SK-N-SH (cell line): ENCODE results near the gene NANOS1. TPM values are rescaled to one million over a fixed set of nuclear protein-coding genes. Genes with fewer than 3 reads are reported as not detected.

ENCODE experiments used
- CTCF ChIA-PET: fragments of 300-600, 350-600 bp; formaldehyde crosslinking; extraction: SDS; loops from one replicate; lab custom pipeline; 2021; lab: Yijun Ruan, JAX
- POLR2A ChIA-PET: fragments of 350-600 bp; sonication (Branson Sonifier 250); formaldehyde crosslinking; extraction: SDS; loops from one replicate; lab custom pipeline; 2020; ENCODE audit warnings: antibody characterized with exemption, inconsistent platforms; lab: Yijun Ruan, JAX
- DNase-seq: peaks from one replicate; pipeline ENCODE4 v3.0.0; 2012
- H2AFZ ChIP-seq: fragments of 200-600 bp; sonication (generic); 2 replicates; pipeline ENCODE4 v1.8.1; 2016; ENCODE audit warnings: antibody characterized with exemption, mild to moderate bottlenecking, low read depth
- H3F3A ChIP-seq: fragments of 200-600 bp; sonication (generic); replicated peaks from 2 replicates; pipeline ENCODE3; 2016; ENCODE audit warnings: antibody characterized with exemption, mild to moderate bottlenecking; ENCODE audit not compliant: insufficient read depth
- H3K27ac ChIP-seq, 2 experiments: fragments of 200-500 bp in 1 of 2; fragments of 200-600 bp in 1 of 2; sonication (Bioruptor generic) in 1 of 2; sonication (generic), shearing (Covaris generic) in 1 of 2; 2 replicates each; pipeline versions ENCODE4 v1.5.1 to v1.6.1; 2014 to 2016; ENCODE audit warnings: low read depth in 2 of 2, inconsistent platforms in 1 of 2, low read length in 1 of 2, mild to moderate bottlenecking in 1 of 2, mixed read lengths in 1 of 2
- H3K27me3 ChIP-seq: fragments of 200-600 bp; sonication (generic), shearing (Covaris generic); 2 replicates; pipeline ENCODE4 v1.6.1; 2016; ENCODE audit warnings: mixed run types; ENCODE audit not compliant: insufficient read depth
- H3K36me3 ChIP-seq, 2 experiments: fragments of 200-500 bp in 1 of 2; fragments of 200-600 bp in 1 of 2; sonication (Bioruptor generic) in 1 of 2; sonication (generic) in 1 of 2; replicated peaks in 1 of 2; 2 replicates each; pipeline versions ENCODE3 to v1.5.1; 2014 to 2016; ENCODE audit warnings: low read length in 1 of 2, mild to moderate bottlenecking in 1 of 2; ENCODE audit not compliant: insufficient read depth in 2 of 2, control insufficient read depth in 1 of 2
- H3K4me1 ChIP-seq, 2 experiments: fragments of 200-500 bp in 1 of 2; fragments of 200-600 bp in 1 of 2; sonication (Bioruptor generic) in 1 of 2; sonication (generic), shearing (Covaris generic) in 1 of 2; 2 replicates each; pipeline versions ENCODE4 v1.5.1 to v1.6.1; 2014 to 2016; ENCODE audit warnings: low read depth in 1 of 2, low read length in 1 of 2, mixed run types in 1 of 2; ENCODE audit not compliant: insufficient read depth in 2 of 2, control insufficient read depth in 1 of 2
- H3K4me2 ChIP-seq: fragments of 200-600 bp; sonication (generic), shearing (Covaris generic); 2 replicates; pipeline ENCODE4 v1.6.1; 2017; ENCODE audit warnings: mixed run types
- H3K4me3 ChIP-seq, 2 experiments: fragments of 200-500 bp in 1 of 2; fragments of 200-600 bp in 1 of 2; sonication (Bioruptor generic) in 1 of 2; sonication (generic), shearing (Covaris generic) in 1 of 2; 2 replicates each; pipeline versions ENCODE4 v1.5.1 to v1.8.1; 2014 to 2016; ENCODE audit warnings: low read depth in 2 of 2, inconsistent platforms in 1 of 2, low read length in 1 of 2, mild to moderate bottlenecking in 1 of 2, mixed read lengths in 1 of 2, moderate library complexity in 1 of 2
- H3K79me2 ChIP-seq: fragments of 200-600 bp; sonication (generic); 2 replicates; pipeline ENCODE4 v1.8.1; 2017; ENCODE audit warnings: mild to moderate bottlenecking; ENCODE audit not compliant: insufficient read depth
- H3K9ac ChIP-seq: fragments of 200-600 bp; sonication (generic); 2 replicates; pipeline ENCODE4 v1.6.1; 2017; ENCODE audit warnings: mixed run types
- H3K9me2 ChIP-seq: fragments of 200-600 bp; sonication (generic); 2 replicates; pipeline ENCODE4 v1.6.1; 2017; ENCODE audit warnings: mixed run types
- H3K9me3 ChIP-seq: fragments of 200-600 bp; sonication (generic); 2 replicates; pipeline ENCODE4 v1.6.1; 2017; ENCODE audit warnings: mixed run types, mild to moderate bottlenecking, moderate library complexity
- H4K20me1 ChIP-seq: fragments of 200-600 bp; sonication (generic); 2 replicates; pipeline ENCODE4 v1.6.1; 2017; ENCODE audit warnings: mild to moderate bottlenecking, mixed run types; ENCODE audit not compliant: insufficient read depth
- CHD2 ChIP-seq: fragments of 150-350 bp; IDR thresholded peaks from 2 replicates; pipeline ENCODE4 v1.6.1; 2018; ENCODE audit warnings: low read length; ENCODE audit not compliant: partially characterized antibody
- CTCF ChIP-seq: fragments of 200-600 bp; sonication (generic); IDR thresholded peaks from 2 replicates; pipeline ENCODE4 v1.6.1; 2017; ENCODE audit warnings: antibody characterized with exemption, mild to moderate bottlenecking, moderate library complexity
- EZH2phosphoT487 ChIP-seq: fragments of 200-600 bp; sonication (generic); IDR thresholded peaks from 2 replicates; pipeline ENCODE4 v1.6.1; 2017; ENCODE audit warnings: low read depth, mixed run types, mild to moderate bottlenecking, antibody characterized with exemption, moderate library complexity, borderline replicate concordance
- FOXM1 ChIP-seq: IDR thresholded peaks from 2 replicates; pipeline ENCODE4 v1.4.0; 2012; ENCODE audit warnings: low read depth, mild to moderate bottlenecking
- GABPA ChIP-seq: IDR thresholded peaks from 2 replicates; pipeline ENCODE4 v1.4.0; 2012; ENCODE audit warnings: low read depth, mild to moderate bottlenecking
- IRF3 ChIP-seq: fragments of 150-350 bp; IDR thresholded peaks from 2 replicates; pipeline ENCODE4 v1.6.1; 2016; ENCODE audit warnings: mild to moderate bottlenecking, low read depth, low read length
- NFIC ChIP-seq: IDR thresholded peaks from 2 replicates; pipeline ENCODE4 v1.4.0; 2012; ENCODE audit warnings: borderline replicate concordance
- NRF1 ChIP-seq: IDR thresholded peaks from 2 replicates; pipeline ENCODE4 v1.6.1; 2012; ENCODE audit warnings: low read depth, mild to moderate bottlenecking, low read length
- PBX3 ChIP-seq: IDR thresholded peaks from 2 replicates; pipeline ENCODE4; 2012
- RCOR1 ChIP-seq: fragments of 150-350 bp; IDR thresholded peaks from 2 replicates; pipeline ENCODE4 v1.6.1; 2017; ENCODE audit warnings: antibody characterized with exemption, low read length
- RXRA ChIP-seq: IDR thresholded peaks from 2 replicates; pipeline ENCODE4 v1.4.0; 2012; ENCODE audit warnings: low read depth, mild to moderate bottlenecking, borderline replicate concordance
- SIN3A ChIP-seq: IDR thresholded peaks from 2 replicates; pipeline ENCODE4 v1.6.1; 2012; ENCODE audit warnings: low read depth, mild to moderate bottlenecking, low read length, moderate library complexity, borderline replicate concordance
- TCF12 ChIP-seq: IDR thresholded peaks from 2 replicates; pipeline ENCODE4 v1.4.0; 2012
- TEAD4 ChIP-seq: IDR thresholded peaks from 2 replicates; pipeline ENCODE4 v1.4.0; 2012; ENCODE audit warnings: mild to moderate bottlenecking, borderline replicate concordance; ENCODE audit not compliant: insufficient read depth
- USF2 ChIP-seq: fragments of 150-350 bp; IDR thresholded peaks from 2 replicates; pipeline ENCODE4 v1.6.1; 2017; ENCODE audit warnings: antibody characterized with exemption, low read length, low read depth, borderline replicate concordance
- YY1 ChIP-seq: IDR thresholded peaks from 2 replicates; pipeline ENCODE4 v1.4.0; 2012; ENCODE audit warnings: low read depth, mild to moderate bottlenecking
- ZBTB33 ChIP-seq: IDR thresholded peaks from 2 replicates; pipeline ENCODE4 v1.4.0; 2012; ENCODE audit warnings: low read depth, borderline replicate concordance
- WGBS: methylation state at CpG from one replicate; pipeline ENCODE4 v1.1.6; 2017; ENCODE audit warnings: low lambda C conversion rate; 5-methylcytosine and 5-hydroxymethylcytosine counted together
- polyA plus RNA-seq, 3 experiments: library from polyadenylated mRNA; depleted of rRNA; stranded (reverse); fragments of >200 nt; gene quantifications; 2 replicates each; pipeline ENCODE4 v1.2.3, GENCODE V29; 2012

NANOS1 gene
- polyA plus RNA-seq, 1 of the 3 experiments (the other 2 are of a cell fraction) = 0.81 TPM

GRCh38 chr10:119049361-119049760 is 19.8 kb downstream of the NANOS1 start:
- WGBS = 96% methylated on average over 5 of the region's 5 CpGs
- DNase-seq = no peak
- Histone ChIP-seq H3K36me3 (peaks cover 70 to 87% of the 10 kb centered on the region in 2 experiments), H3K27ac (no peak overlapping the region), H4K20me1 (peaks cover 57% of the 10 kb centered on the region), H3K4me2 (no peak overlapping the region), H3K4me1 (no peaks in the 10 kb centered on the region), H3F3A (peaks cover 22% of the 10 kb centered on the region), H3K9me2 (no peaks in the 10 kb centered on the region), H3K9me3 (no peaks in the 10 kb centered on the region), H3K9ac (no peak overlapping the region), H2AFZ (no peak overlapping the region), H3K4me3 (no peak overlapping the region), H3K79me2 (peaks cover 98% of the 10 kb centered on the region), H3K27me3 (no peaks in the 10 kb centered on the region)
- TF ChIP-seq YY1 = no peak
- no peak for TF ChIP-seq NRF1
- no peak for TF ChIP-seq TEAD4
- no peak for TF ChIP-seq USF2
- no peak for TF ChIP-seq PBX3
- no peak for TF ChIP-seq CHD2
- TF ChIP-seq ZBTB33 = no peak
- TF ChIP-seq RCOR1 = no peak
- no peak for TF ChIP-seq TCF12
- TF ChIP-seq FOXM1 = no peak
- TF ChIP-seq GABPA = no peak
- TF ChIP-seq NFIC = no peak
- TF ChIP-seq IRF3 = no peak
- ChIA-PET CTCF (no interaction called here), POLR2A (no interaction called here)

GRCh38 chr10:119049777-119050176 is 20.3 kb downstream of the NANOS1 start:
- WGBS = 98% methylated on average over 14 of the region's 14 CpGs
- Histone ChIP-seq H3K79me2 (peaks cover 98% of the 10 kb centered on the region), H3K4me2 (no peak overlapping the region), H3K27ac (no peak overlapping the region), H3K4me3 (no peak overlapping the region), H3K9me3 (no peaks in the 10 kb centered on the region), H2AFZ (no peak overlapping the region), H3K9me2 (no peaks in the 10 kb centered on the region), H3K9ac (no peak overlapping the region), H3F3A (peaks cover 22% of the 10 kb centered on the region), H3K36me3 (peaks cover 70 to 88% of the 10 kb centered on the region in 2 experiments), H4K20me1 (peaks cover 52% of the 10 kb centered on the region), H3K27me3 (no peaks in the 10 kb centered on the region), H3K4me1 (no peaks in the 10 kb centered on the region)
- ChIA-PET POLR2A (no interaction called here), CTCF (no interaction called here)
- DNase-seq = no peak
- TF ChIP-seq CTCF (no peak), SIN3A (no peak), CHD2 (no peak), FOXM1 (no peak), RXRA (no peak), TEAD4 (no peak), EZH2phosphoT487 (no peak)
